Measurements from ENCODE around the gene PLA2G7.

The PLA2G7 gene

DNA sequence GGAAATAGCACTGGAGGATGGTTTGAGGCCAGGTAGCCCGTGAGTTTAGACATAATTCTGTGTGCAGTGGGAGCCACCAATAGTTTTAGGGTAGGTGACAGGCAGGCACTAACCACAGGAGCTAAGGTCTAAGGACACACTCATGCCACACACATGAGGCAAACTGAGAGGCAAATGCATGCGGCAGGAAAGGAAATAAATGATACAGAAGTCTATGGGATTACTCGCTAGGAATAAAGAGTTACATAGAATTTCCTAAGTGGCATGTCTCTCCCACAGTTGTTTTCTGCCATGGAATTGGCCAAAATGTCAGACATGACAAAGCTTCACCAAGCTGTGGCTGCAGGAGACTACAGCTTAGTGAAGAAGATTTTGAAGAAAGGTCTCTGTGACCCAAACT lies 16.5 kb upstream of the PLA2G7 start:
- TF ChIP-seq ZNF175 (tag by site-specific recombination; IDR thresholded peaks at IDR 0.05) = no peak
- no peak for TF ChIP-seq ZBTB17 (tag by site-specific recombination; IDR thresholded peaks at IDR 0.05)
- no peak for TF ChIP-seq ZNF112 (tag by site-specific recombination; IDR thresholded peaks at IDR 0.05)
- TF ChIP-seq, protein P1, sequence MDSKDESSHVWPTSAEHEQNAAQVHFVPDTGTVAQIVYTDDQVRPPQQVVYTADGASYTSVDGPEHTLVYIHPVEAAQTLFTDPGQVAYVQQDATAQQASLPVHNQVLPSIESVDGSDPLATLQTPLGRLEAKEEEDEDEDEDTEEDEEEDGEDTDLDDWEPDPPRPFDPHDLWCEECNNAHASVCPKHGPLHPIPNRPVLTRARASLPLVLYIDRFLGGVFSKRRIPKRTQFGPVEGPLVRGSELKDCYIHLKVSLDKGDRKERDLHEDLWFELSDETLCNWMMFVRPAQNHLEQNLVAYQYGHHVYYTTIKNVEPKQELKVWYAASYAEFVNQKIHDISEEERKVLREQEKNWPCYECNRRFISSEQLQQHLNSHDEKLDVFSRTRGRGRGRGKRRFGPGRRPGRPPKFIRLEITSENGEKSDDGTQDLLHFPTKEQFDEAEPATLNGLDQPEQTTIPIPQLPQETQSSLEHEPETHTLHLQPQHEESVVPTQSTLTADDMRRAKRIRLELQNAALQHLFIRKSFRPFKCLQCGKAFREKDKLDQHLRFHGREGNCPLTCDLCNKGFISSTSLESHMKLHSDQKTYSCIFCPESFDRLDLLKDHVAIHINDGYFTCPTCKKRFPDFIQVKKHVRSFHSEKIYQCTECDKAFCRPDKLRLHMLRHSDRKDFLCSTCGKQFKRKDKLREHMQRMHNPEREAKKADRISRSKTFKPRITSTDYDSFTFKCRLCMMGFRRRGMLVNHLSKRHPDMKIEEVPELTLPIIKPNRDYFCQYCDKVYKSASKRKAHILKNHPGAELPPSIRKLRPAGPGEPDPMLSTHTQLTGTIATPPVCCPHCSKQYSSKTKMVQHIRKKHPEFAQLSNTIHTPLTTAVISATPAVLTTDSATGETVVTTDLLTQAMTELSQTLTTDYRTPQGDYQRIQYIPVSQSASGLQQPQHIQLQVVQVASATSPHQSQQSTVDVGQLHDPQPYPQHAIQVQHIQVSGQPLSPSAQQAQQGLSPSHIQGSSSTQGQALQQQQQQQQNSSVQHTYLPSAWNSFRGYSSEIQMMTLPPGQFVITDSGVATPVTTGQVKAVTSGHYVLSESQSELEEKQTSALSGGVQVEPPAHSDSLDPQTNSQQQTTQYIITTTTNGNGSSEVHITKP (tag by site-specific recombination; IDR thresholded peaks at IDR 0.05) = peak; percentile 61
- no peak for TF ChIP-seq MZF1 (tag by site-specific recombination; IDR thresholded peaks at IDR 0.05; ENCODE audit: borderline replicate concordance)
- no peak for TF ChIP-seq ZNF548 (tag by site-specific recombination; IDR thresholded peaks at IDR 0.05)
- CTCF ChIA-PET = interaction anchor here (0.6 to 1.1 kb wide), 3 partner anchors 18 to 625 kb away, joined by 3 to 4 read pairs (median 3); no protein-coding TSS in a partner anchor
- Histone ChIP-seq H3K4me1 (ENCODE audit: control insufficient read depth, insufficient read depth, low read length) (peaks cover 7% of the 10 kb centered on the region), H3K36me3 (ENCODE audit: control insufficient read depth in 2 of 2, insufficient read depth in 1 of 2, low read length in 2 of 2) (no peaks in the 10 kb centered on the region), H3K27ac (ENCODE audit: extremely low read depth, low read depth, low read length) (no peak overlapping the region), H3K4me3 (ENCODE audit: low read depth, low read length) (no peak overlapping the region), H3K9me3 (ENCODE audit: control insufficient read depth, insufficient read depth, low read depth, low read length) (no peaks in the 10 kb centered on the region)
- POLR2A ChIA-PET = no interaction called here

- ChIA-PET POLR2A (interaction anchor here (1.0 kb wide), 1 partner anchor 14 kb away, joined by 4 read pairs; the partner anchor contains the start of gene PLA2G7), CTCF (interaction anchor here (0.6 kb wide), 2 partner anchors 94 to 143 kb away, joined by 3 read pairs; no protein-coding TSS in a partner anchor)
- no peaks in the 10 kb centered on the region for H3K36me3 ChIP-seq (ENCODE audit: control insufficient read depth in 2 of 2, insufficient read depth in 1 of 2, low read length in 2 of 2)
- no peaks in the 10 kb centered on the region for H3K4me1 ChIP-seq (ENCODE audit: control insufficient read depth, insufficient read depth, low read length)
- TF ChIP-seq BCL11B (tag by site-specific recombination; IDR thresholded peaks at IDR 0.05; ENCODE audit: low read depth) (no peak), ZNF37A (tag by site-specific recombination; IDR thresholded peaks at IDR 0.05) (no peak), ATF2 (tag by site-specific recombination; IDR thresholded peaks at IDR 0.05; ENCODE audit: low read depth) (no peak), ZNF148 (tag by site-specific recombination; IDR thresholded peaks at IDR 0.05; ENCODE audit: borderline replicate concordance) (no peak), GLI4 (tag by site-specific recombination; IDR thresholded peaks at IDR 0.05) (no peak), ZBTB48 (tag by site-specific recombination; IDR thresholded peaks at IDR 0.05) (no peak), ZNF132 (tag by site-specific recombination; IDR thresholded peaks at IDR 0.05; ENCODE audit: borderline replicate concordance) (no peak), ZNF501 (tag by site-specific recombination; IDR thresholded peaks at IDR 0.05) (no peak), ZNF768 (tag by site-specific recombination; IDR thresholded peaks at IDR 0.05) (no peak), ZNF112 (tag by site-specific recombination; IDR thresholded peaks at IDR 0.05) (no peak), BCL11A (tag by site-specific recombination; IDR thresholded peaks at IDR 0.05; ENCODE audit: low read depth) (no peak), ZNF624 (tag by site-specific recombination; IDR thresholded peaks at IDR 0.05) (no peak), ZNF692 (tag by site-specific recombination; IDR thresholded peaks at IDR 0.05) (no peak)
- H3K9me3 ChIP-seq (ENCODE audit: control insufficient read depth, insufficient read depth, low read depth, low read length) = no peaks in the 10 kb centered on the region
- no peak overlapping the region for H3K27ac ChIP-seq (ENCODE audit: extremely low read depth, low read depth, low read length)
- no peak overlapping the region for H3K4me3 ChIP-seq (ENCODE audit: low read depth, low read length)
These were observed 14.6 kb upstream of the PLA2G7 start for GRCh38 chr6:46749731-46750130.
